Activated CD8-positive, alpha-beta T cell treated with anti-CD3 and anti-CD28 coated beads, Interleukin-2, amount 10 ng/mL, durations not matched to agents 7 days and 5 days (primary cell): Measurements from ENCODE around the gene SLC35E1. TPM values are rescaled to one million over a fixed set of nuclear protein-coding genes. Genes with fewer than 3 reads are reported as not detected.

ENCODE experiments used
- ATAC-seq: fragments of 150-1000 bp; cut with Tn5 transposase; one replicate; pipeline ENCODE4 v1.10.0; 2021; ENCODE audit warnings: moderate library complexity
- CTCF ChIA-PET: fragments of 350-600 bp; sonication (Branson Sonifier 250); formaldehyde crosslinking; loops from one replicate; lab custom pipeline; 2021; ENCODE audit warnings: antibody characterized with exemption; lab: Charles Lee
- POLR2A ChIA-PET: fragments of 350-600 bp; sonication (Branson Sonifier 250); formaldehyde crosslinking; loops from one replicate; lab custom pipeline; 2021; ENCODE audit warnings: antibody characterized with exemption; lab: Charles Lee
- DNase-seq: peaks from one replicate; pipeline ENCODE4 v3.0.0-alpha.2; 2020
- H3K27ac Mint-ChIP-seq: one replicate; pipeline ENCODE4 v1.8.0; 2021; ENCODE audit warnings: mild to moderate bottlenecking, mixed read lengths
- H3K27me3 Mint-ChIP-seq: one replicate; pipeline ENCODE4 v1.8.0; 2021; ENCODE audit warnings: low read depth, mixed read lengths
- H3K36me3 Mint-ChIP-seq: one replicate; pipeline ENCODE4 v1.8.0; 2021; ENCODE audit warnings: low read depth, mixed read lengths
- H3K4me1 Mint-ChIP-seq: one replicate; pipeline ENCODE4 v1.8.0; 2021; ENCODE audit warnings: low read depth, mixed read lengths
- H3K4me3 Mint-ChIP-seq: one replicate; pipeline ENCODE4 v1.8.0; 2021; ENCODE audit warnings: mild to moderate bottlenecking, mixed read lengths
- H3K9me3 Mint-ChIP-seq: one replicate; pipeline ENCODE4 v1.8.0; 2022; ENCODE audit warnings: mixed read lengths; ENCODE audit not compliant: insufficient read depth
- total RNA-seq, 2 experiments: library from RNA; stranded (reverse); gene quantifications; one replicate each; pipeline ENCODE4 v1.2.3, GENCODE V29; 2021

The SLC35E1 gene
- total RNA-seq, 2 experiments from 2014 or later: 55.6 to 61.9 TPM

DNA sequence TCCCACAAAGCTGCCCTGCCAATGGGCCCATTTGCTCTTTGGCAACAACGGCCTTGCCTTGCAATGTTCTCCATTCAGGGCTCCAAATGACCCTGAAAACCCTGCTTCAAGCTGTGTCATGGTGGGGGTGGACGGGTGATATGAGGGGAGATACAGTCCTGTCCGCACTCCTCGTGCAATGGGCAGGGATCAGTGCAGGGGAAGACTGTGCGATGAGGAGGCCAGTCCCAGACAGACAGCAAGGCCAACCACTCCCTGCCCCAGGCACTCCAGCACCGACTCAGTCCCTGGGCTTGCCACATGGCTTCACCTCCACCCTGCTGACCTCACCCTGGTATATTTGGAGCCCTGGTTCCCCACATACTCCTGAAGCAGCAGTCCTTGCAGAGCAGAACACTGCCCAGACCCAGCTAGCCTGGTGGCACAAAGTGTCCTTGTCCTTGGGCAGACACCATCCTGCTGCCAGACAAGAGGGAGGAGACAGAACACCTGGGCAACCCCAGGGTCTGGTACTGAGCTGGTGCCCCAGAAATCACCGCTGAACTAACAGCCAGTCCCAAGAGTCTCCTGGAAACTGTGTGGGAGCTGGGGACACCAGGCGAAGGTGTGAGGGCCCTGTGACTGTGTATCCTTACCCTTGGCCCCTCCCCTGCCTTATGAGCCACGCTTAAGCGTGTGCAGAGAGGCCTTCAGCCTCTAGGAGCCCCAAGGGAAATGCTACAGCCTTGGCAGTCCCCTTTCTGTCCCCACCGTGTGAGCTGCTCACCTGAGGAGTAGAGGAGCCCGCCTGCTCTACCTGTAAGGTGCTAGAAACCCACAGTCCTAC lies 9.1 kb upstream of the SLC35E1 start:
- ATAC-seq (no peak), DNase-seq (no peak)
- H3K4me1 Mint-ChIP-seq: peaks cover 63% of the 10 kb centered on the region
- peaks cover 24% of the 10 kb centered on the region for H3K36me3 Mint-ChIP-seq
- H3K27me3 Mint-ChIP-seq: no peaks in the 10 kb centered on the region
- ChIA-PET CTCF (no interaction called here), POLR2A (interaction anchor here (0.7 to 1.3 kb wide), 2 partner anchors 9 to 95 kb away, joined by 3 to 4 read pairs; no protein-coding TSS in a partner anchor)
- H3K27ac Mint-ChIP-seq: peak overlapping the region; percentile 95
- no peaks in the 10 kb centered on the region for H3K9me3 Mint-ChIP-seq
- H3K4me3 Mint-ChIP-seq: no peak overlapping the region

DNA sequence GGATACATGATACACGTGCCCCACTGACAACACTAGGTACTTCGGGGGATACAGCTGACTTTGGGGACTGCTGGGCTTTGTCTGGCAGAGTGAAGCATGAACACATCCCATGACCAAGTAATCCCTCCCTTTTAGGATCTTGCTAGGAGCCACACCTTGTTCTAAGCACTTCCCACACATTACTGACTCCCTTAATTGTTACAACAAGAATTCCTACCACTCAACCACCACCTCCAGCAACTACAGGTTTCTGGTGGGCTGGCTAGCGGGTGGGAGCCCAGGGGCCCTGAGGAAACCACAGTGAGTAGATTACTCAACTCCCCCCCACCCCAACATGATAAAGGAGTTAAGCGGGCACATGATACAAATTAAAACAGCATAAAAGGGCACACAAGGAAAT lies 7.2 kb upstream of the SLC35E1 start:
- POLR2A ChIA-PET: interaction anchor here (0.7 to 1.2 kb wide), 2 partner anchors 8 to 17 kb away, joined by 3 to 4 read pairs; no protein-coding TSS in a partner anchor

DNA sequence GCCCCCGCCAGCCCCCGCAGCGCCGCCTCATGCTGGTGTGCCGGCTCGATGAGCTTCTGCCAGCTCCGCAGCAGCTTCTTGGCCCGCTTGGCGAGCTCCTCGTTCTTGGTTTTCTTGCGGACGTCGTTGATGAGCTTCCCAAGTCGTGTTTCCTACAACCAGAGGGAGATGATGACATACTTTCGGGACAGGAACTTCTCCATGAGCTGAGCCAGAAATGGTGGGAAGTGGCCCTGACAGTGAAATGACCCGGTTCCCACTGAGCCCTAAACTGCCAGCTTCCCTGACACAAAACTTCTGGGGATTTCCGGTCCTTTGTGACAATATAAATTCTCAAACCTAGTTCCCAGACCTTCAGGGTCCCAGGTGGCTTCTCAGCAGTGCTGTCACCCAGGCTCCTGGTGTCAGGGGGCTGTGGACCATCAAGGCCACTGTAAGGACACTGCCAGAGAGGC lies 5.3 kb upstream of the SLC35E1 start:
- CTCF ChIA-PET: no interaction called here
- ATAC-seq (no peak), DNase-seq (no peak)
- Mint-ChIP-seq H3K9me3 (no peaks in the 10 kb centered on the region), H3K27ac (no peak overlapping the region), H3K27me3 (no peaks in the 10 kb centered on the region), H3K4me1 (peaks cover 54% of the 10 kb centered on the region), H3K36me3 (peaks cover 43% of the 10 kb centered on the region), H3K4me3 (no peak overlapping the region)
- POLR2A ChIA-PET: no interaction called here

More for the DNA sequence above, 7.2 kb upstream of the SLC35E1 start:
- Mint-ChIP-seq H3K4me3 (no peak overlapping the region), H3K9me3 (no peaks in the 10 kb centered on the region), H3K27me3 (no peaks in the 10 kb centered on the region), H3K27ac (peak overlapping the region; percentile 55), H3K4me1 (peaks cover 54% of the 10 kb centered on the region), H3K36me3 (peaks cover 32% of the 10 kb centered on the region)
- DNase-seq: no peak
- no peak for ATAC-seq
- CTCF ChIA-PET: no interaction called here

DNA sequence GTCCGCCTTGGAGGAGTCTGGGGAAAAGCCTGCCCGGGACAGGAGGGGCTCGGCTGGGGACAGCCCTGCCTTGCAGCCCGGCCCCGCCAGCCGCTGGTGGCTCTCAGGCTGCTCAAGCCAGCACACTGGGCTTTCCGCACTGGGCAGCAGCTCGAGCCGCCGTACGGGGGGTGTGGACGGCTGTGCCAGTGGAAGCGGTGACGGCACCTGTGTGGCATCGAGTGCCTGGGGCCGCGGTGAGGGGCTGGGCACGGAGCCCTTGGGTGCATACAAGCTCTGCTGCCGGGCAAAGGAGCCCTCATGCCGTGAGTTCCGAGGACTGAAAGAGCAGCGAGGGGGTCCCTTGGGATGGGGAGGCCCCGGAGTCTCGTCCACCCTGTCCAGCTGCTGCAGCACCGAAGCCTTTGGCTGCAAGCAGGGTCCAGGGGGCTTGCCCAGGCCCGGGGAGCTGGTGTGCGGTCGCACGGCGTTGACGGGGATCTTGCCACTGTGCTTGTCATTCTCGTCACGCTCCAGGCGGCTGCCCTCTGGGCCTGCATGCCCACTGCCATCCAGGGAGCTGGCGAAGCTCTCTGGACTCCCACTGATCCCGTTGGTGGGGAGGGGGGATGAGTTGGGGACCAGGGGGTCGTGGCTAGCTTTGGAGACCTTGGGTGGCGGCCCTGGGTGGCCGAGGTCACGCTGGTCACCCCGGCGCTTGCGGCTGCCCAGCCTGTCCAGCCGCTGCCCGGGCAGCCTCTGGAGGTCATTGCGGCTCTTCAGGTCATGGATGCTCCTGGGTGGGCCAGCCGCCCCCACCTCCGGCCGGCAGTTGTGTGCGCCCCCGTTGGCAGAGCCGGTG lies 4.7 kb upstream of the SLC35E1 start:
- peaks cover 51% of the 10 kb centered on the region for H3K4me1 Mint-ChIP-seq
- no peaks in the 10 kb centered on the region for H3K27me3 Mint-ChIP-seq
- peaks cover 45% of the 10 kb centered on the region for H3K36me3 Mint-ChIP-seq
- DNase-seq: no peak
- H3K9me3 Mint-ChIP-seq: no peaks in the 10 kb centered on the region
- no peak overlapping the region for H3K27ac Mint-ChIP-seq
- CTCF ChIA-PET: no interaction called here
- no peak for ATAC-seq
- POLR2A ChIA-PET: no interaction called here
- no peak overlapping the region for H3K4me3 Mint-ChIP-seq

DNA sequence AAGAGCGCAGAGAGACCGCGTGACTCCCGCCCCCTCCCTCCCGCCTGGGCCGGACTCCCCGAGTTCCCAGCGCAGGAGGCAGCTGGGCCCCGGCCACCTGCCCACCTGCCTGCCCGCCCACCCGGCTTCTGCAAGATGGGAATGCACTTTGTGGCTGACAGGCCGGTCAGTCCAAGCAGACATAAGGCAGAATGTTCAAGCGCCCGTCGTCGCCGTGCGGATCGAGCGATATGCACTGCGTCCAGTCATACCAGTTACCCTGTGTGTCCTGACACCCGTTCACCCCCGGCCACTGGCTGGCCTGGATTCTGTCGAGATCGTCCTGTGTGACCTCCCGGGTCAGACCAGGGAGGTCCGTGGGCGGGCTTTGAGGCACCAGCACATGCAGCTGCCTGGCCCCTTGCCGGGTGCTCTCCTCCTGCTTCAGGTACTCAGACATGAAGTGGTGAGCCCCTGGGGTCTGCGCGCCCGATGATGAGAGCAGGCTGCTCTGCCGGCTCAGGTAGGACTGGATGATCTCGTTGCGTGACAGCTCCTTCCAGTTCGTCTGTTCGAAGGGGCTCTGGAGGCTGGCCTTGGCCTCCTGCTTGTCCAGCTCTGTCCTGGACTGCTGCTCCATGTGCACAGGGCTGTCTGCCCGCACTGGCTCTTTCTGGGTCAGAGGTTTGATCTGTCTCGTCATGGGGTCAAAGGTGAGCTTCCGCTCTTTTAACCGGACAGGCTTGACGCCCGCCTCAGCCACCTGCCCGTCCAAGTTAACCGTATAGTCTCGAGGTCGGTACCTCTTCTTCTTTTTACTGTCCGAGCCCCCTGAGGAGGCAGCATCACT lies 3.9 kb upstream of the SLC35E1 start:
- DNase-seq: no peak
- Mint-ChIP-seq H3K9me3 (no peaks in the 10 kb centered on the region), H3K4me1 (peaks cover 54% of the 10 kb centered on the region), H3K27me3 (no peaks in the 10 kb centered on the region), H3K27ac (no peak overlapping the region), H3K4me3 (no peak overlapping the region), H3K36me3 (peaks cover 46% of the 10 kb centered on the region)
- ChIA-PET CTCF (interaction anchor here (0.5 kb wide), 1 partner anchor 582 kb away, joined by 3 read pairs; no protein-coding TSS in a partner anchor), POLR2A (interaction anchor here (0.5 kb wide), 1 partner anchor 16 kb away, joined by 3 read pairs; no protein-coding TSS in a partner anchor)
- no peak for ATAC-seq

DNA sequence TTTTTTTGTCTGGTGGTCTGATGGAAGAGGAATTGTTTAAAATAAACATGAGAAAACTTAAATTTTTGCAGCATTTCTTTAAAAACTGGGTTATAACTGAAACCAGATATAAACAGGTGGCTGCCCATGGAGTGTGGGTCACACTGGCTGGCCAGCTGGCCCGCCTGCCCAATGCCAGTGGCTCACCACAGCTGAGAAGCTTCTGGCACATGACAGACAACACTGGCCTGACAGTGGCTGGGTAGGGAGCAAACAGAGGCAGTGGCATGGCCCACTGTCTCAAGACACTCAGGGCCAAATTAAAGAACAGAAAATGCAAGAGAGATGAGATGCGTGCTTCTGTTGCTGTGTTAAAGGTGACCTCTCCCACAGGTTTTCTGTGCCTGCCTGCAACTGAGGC lies 3.1 kb upstream of the SLC35E1 start:
- ChIA-PET CTCF (no interaction called here), POLR2A (interaction anchor here (0.8 kb wide), 1 partner anchor 12 kb away, joined by 3 read pairs; no protein-coding TSS in a partner anchor)
- ATAC-seq: no peak
- DNase-seq: no peak
- H3K9me3 Mint-ChIP-seq: no peaks in the 10 kb centered on the region
- no peak overlapping the region for H3K4me3 Mint-ChIP-seq
- H3K4me1 Mint-ChIP-seq: peaks cover 57% of the 10 kb centered on the region
- H3K27ac Mint-ChIP-seq: peak overlapping the region; percentile 12
- H3K27me3 Mint-ChIP-seq: no peaks in the 10 kb centered on the region
- H3K36me3 Mint-ChIP-seq: peaks cover 50% of the 10 kb centered on the region

DNA sequence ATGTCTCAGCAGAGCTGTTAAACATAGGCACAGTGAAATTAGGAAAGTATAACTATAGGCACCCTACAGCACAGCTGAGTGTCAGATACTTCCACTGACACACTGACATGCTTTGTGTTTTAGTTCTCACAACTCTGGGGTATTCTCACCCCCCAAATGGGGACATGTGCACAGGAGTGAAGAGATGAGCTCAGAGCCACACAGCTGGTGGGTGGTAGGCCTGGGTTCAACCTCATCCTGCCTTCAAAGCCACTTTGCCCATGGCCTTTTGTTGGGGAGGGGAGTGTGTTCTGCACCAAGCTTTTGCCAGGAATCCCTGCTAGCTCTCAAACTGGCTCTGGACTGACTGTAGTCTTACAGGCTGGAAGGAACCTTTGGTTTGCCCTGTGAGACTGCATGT lies 1.7 kb upstream of the SLC35E1 start:
- ChIA-PET CTCF (interaction anchor here (1.0 to 2.5 kb wide), 5 partner anchors 10 to 463 kb away, joined by 3 to 15 read pairs (median 9); no protein-coding TSS in a partner anchor), POLR2A (interaction anchor here (1.0 to 4.1 kb wide), 6 partner anchors 8 to 78 kb away, joined by 3 to 35 read pairs (median 9); partner anchors contain the start of genes C19orf44, CALR3 and MED26)
- H3K27ac Mint-ChIP-seq: peak overlapping the region; percentile 100
- H3K4me3 Mint-ChIP-seq: peak overlapping the region; percentile 100
- H3K9me3 Mint-ChIP-seq: no peaks in the 10 kb centered on the region
- H3K4me1 Mint-ChIP-seq: peaks cover 59% of the 10 kb centered on the region
- DNase-seq (no peak), ATAC-seq (no peak)
- H3K36me3 Mint-ChIP-seq: peaks cover 53% of the 10 kb centered on the region
- no peaks in the 10 kb centered on the region for H3K27me3 Mint-ChIP-seq

DNA sequence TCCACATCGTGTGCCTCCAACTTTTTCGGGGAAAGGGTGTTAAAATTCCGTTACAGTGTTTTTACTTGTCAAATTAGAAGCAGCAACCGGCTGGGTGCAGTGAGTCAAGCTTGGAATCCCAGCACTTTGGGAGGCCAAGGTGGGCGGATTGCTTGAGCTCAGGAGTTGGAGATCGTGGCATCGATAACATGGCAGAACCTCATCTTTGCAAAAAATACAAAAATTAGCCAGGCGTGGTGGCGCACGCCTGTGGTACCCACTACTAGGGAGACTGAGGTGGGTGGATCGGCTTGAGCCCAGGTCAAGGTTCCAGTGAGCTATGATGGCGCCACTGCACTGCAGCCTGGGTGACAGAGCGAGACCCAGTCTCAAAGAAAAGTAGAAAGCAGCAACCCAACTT lies 1.1 kb upstream of the SLC35E1 start:
- peaks cover 61% of the 10 kb centered on the region for H3K4me1 Mint-ChIP-seq
- H3K36me3 Mint-ChIP-seq: peaks cover 55% of the 10 kb centered on the region

DNA sequence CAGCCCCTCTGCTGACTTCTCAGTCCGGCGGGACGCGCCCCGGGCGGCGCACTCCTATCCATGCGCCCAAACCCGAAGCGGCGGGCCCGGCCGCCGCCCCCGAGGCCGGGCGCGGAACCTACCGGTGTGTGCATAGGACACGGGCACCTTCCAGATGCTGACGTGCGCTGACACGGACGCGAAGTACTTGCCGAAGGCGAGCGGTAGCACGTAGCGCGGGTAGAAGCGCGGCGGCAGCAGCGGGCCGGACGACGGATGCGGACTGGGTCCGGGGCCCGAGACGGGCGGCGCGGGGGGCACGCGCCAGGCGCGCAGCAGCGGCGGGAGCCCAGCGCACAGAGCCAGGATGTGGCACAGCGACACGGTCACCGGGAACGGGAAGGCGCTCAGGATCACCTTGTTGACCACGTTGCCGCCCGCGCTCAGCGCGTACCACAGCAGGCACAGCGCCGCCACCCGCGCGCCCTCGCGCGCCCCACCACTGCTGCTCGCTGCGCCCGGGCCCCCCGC lies 338 bp downstream of the SLC35E1 start:
- peak; percentile 43 for ATAC-seq
- no peaks in the 10 kb centered on the region for H3K27me3 Mint-ChIP-seq
- peaks cover 67% of the 10 kb centered on the region for H3K4me1 Mint-ChIP-seq
- ChIA-PET POLR2A (interaction anchor here (1.2 to 4.1 kb wide), 5 partner anchors 13 to 56 kb away, joined by 3 to 35 read pairs (median 14); partner anchors contain the start of gene MED26), CTCF (interaction anchor here (0.6 kb wide), 1 partner anchor 19 kb away, joined by 3 read pairs; no protein-coding TSS in a partner anchor)
- peak; percentile 65 for DNase-seq
- H3K4me3 Mint-ChIP-seq: peak overlapping the region; percentile 100
- H3K36me3 Mint-ChIP-seq: peaks cover 59% of the 10 kb centered on the region
- no peaks in the 10 kb centered on the region for H3K9me3 Mint-ChIP-seq
- peak overlapping the region; percentile 86 for H3K27ac Mint-ChIP-seq

More for the DNA sequence above, 1.1 kb upstream of the SLC35E1 start:
- ChIA-PET POLR2A (interaction anchor here (0.7 to 4.1 kb wide), 8 partner anchors 8 to 77 kb away, joined by 3 to 35 read pairs (median 5); partner anchors contain the start of genes C19orf44, CALR3 and MED26), CTCF (interaction anchor here (1.0 to 2.5 kb wide), 5 partner anchors 11 to 462 kb away, joined by 3 to 15 read pairs (median 9); no protein-coding TSS in a partner anchor)
- peak overlapping the region; percentile 100 for H3K27ac Mint-ChIP-seq
- H3K4me3 Mint-ChIP-seq: peak overlapping the region; percentile 100
- ATAC-seq (no peak), DNase-seq (no peak)
- H3K9me3 Mint-ChIP-seq: no peaks in the 10 kb centered on the region
- no peaks in the 10 kb centered on the region for H3K27me3 Mint-ChIP-seq

DNA sequence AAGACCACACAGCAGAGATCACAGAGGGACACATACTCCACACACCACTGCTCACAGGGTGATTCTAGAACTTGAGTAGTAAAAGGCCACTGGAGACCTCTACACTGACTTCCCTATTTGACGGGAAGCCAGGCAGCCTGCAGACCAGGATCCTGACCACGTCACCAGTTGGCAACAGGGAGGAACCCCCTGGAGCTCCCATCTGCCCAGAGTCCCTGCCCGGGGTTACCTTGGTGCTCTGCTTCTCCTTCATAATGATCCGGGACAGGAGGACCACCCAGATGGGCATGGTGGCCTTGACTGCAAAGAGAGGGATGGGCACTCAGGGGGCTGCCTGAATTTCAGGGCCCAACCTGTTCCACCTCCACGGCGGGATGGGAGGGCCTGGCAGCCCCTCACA lies 932 bp downstream of the SLC35E1 start:
- POLR2A ChIA-PET: interaction anchor here (1.2 to 4.1 kb wide), 2 partner anchors 16 to 57 kb away, joined by 3 to 23 read pairs; partner anchors contain the start of gene MED26
- ATAC-seq (no peak), DNase-seq (no peak)
- Mint-ChIP-seq H3K9me3 (no peaks in the 10 kb centered on the region), H3K4me1 (peaks cover 72% of the 10 kb centered on the region), H3K27me3 (no peaks in the 10 kb centered on the region), H3K36me3 (peaks cover 63% of the 10 kb centered on the region), H3K27ac (peak overlapping the region; percentile 86), H3K4me3 (peak overlapping the region; percentile 100)
- CTCF ChIA-PET: interaction anchor here (0.6 kb wide), 1 partner anchor 19 kb away, joined by 3 read pairs; no protein-coding TSS in a partner anchor
